MCF 10A (cell line): ENCODE measurements around the gene IFT80. TPM values are rescaled to one million over a fixed set of nuclear protein-coding genes. Genes with fewer than 3 reads are reported as not detected.

Source experiments
- BruUV-seq: library from RNA; stranded (reverse); fragments of 400-500 nt; replicated peaks from 2 replicates; lab custom pipeline; 2021; lab: Mats Ljungman, UMichigan
- CTCF ChIA-PET: fragments of 300-600 bp; sonication (Branson Sonifier 250); formaldehyde crosslinking; extraction: SDS; loops from one replicate; lab custom pipeline; 2021; ENCODE audit warnings: antibody characterized with exemption, inconsistent platforms; lab: Yijun Ruan, JAX
- POLR2A ChIA-PET: fragments of 300-600, 350-650 bp; sonication (Branson Sonifier 250); formaldehyde crosslinking; extraction: SDS; loops from one replicate; lab custom pipeline; 2020; ENCODE audit warnings: antibody characterized with exemption, inconsistent platforms; lab: Yijun Ruan, JAX
- DNase-seq: peaks from one replicate; pipeline ENCODE4 v3.0.0-alpha.2; 2018; ENCODE audit not compliant: unreplicated experiment
- H3K27ac Mint-ChIP-seq: one replicate; pipeline ENCODE4 v1.8.0; 2022; ENCODE audit warnings: mild to moderate bottlenecking, low read depth, mixed read lengths; ENCODE audit not compliant: unreplicated experiment
- H3K27me3 Mint-ChIP-seq: one replicate; pipeline ENCODE4 v1.8.0; 2022; ENCODE audit warnings: mixed read lengths; ENCODE audit not compliant: insufficient read depth, unreplicated experiment
- H3K36me3 Mint-ChIP-seq: one replicate; pipeline ENCODE4 v1.8.0; 2022; ENCODE audit warnings: mild to moderate bottlenecking, moderate library complexity, mixed read lengths; ENCODE audit not compliant: insufficient read depth, unreplicated experiment
- H3K4me1 Mint-ChIP-seq: one replicate; pipeline ENCODE4 v1.8.0; 2022; ENCODE audit warnings: mixed read lengths; ENCODE audit not compliant: insufficient read depth, unreplicated experiment
- H3K4me3 Mint-ChIP-seq: one replicate; pipeline ENCODE4 v1.8.0; 2022; ENCODE audit warnings: mild to moderate bottlenecking, moderate library complexity, mixed read lengths; ENCODE audit not compliant: unreplicated experiment
- H3K9me3 Mint-ChIP-seq: one replicate; pipeline ENCODE4 v1.8.0; 2022; ENCODE audit warnings: mixed read lengths; ENCODE audit not compliant: unreplicated experiment
- intact Hi-C: fragments of 100-400 bp; cut with micrococcal nuclease; formaldehyde crosslinking; loops from 2 replicates; pipeline ENCODE4 v1.14.1; 2022
- total RNA-seq: library from RNA; stranded (reverse); gene quantifications from 2 replicates; pipeline ENCODE4 v1.2.3, GENCODE V29; 2022
- TF ChIP-seq, protein P1 (sequence below): fragments of 200-600 bp; IDR thresholded peaks from one replicate; pipeline ENCODE4 v1.8.0; 2022; ENCODE audit warnings: antibody characterized with exemption, mild to moderate bottlenecking; ENCODE audit not compliant: unreplicated experiment

Gene IFT80
- total RNA-seq, 1 experiment from 2014 or later, result 22.6 TPM

DNA sequence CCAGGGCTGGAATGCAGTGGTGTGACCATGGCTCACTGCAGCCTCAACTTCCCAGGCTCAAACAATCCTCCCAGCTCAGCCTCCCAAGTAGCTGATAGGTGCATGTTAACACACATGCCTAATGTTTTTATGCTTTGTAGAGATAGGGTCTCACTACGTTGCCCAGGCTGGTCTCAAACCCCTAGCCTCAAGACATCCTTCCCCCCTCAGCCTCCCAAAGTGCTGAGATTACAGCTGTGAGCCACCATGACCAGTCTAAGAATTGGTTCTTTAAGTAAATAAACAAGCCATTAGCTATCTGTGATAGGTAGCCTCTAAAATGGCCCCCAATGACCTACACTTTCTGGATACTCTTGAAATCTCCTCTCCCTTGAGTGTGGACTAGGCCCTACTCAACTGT lies 46.8 kb upstream of the IFT80 start:
- no peak overlapping the region for H3K4me3 Mint-ChIP-seq
- no peaks in the 10 kb centered on the region for H3K27me3 Mint-ChIP-seq
- POLR2A ChIA-PET, result interaction anchor here (1.0 kb wide), 2 partner anchors 11 to 44 kb away, joined by 3 to 4 read pairs; no protein-coding TSS in a partner anchor

DNA sequence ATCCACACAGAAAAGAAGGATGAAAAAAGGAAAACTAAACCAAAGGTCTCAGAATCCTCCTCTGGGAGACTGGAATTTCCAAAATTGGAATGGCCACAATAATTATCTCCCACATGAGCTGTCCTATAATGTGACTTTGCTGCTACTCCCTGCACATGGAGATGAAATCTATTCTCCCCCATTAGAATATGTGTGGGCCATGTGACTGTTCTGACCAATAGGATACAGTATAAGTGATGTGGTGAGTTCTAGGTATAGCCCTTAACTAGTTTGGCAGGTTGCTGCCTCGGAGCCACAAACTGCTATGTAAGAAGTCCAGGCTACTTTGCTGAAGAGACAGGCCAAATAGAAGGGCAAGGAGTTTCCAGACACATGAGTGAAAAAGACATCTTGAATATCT lies 45.4 kb upstream of the IFT80 start:
- ChIA-PET POLR2A (interaction anchor here (0.7 to 1.3 kb wide), 4 partner anchors 9 to 44 kb away, joined by 3 to 8 read pairs (median 6); no protein-coding TSS in a partner anchor), CTCF (interaction anchor here (1.0 kb wide), 1 partner anchor 41 kb away, joined by 7 read pairs; no protein-coding TSS in a partner anchor)
- DNase-seq, result peak; percentile 8
- TF ChIP-seq, protein P1, sequence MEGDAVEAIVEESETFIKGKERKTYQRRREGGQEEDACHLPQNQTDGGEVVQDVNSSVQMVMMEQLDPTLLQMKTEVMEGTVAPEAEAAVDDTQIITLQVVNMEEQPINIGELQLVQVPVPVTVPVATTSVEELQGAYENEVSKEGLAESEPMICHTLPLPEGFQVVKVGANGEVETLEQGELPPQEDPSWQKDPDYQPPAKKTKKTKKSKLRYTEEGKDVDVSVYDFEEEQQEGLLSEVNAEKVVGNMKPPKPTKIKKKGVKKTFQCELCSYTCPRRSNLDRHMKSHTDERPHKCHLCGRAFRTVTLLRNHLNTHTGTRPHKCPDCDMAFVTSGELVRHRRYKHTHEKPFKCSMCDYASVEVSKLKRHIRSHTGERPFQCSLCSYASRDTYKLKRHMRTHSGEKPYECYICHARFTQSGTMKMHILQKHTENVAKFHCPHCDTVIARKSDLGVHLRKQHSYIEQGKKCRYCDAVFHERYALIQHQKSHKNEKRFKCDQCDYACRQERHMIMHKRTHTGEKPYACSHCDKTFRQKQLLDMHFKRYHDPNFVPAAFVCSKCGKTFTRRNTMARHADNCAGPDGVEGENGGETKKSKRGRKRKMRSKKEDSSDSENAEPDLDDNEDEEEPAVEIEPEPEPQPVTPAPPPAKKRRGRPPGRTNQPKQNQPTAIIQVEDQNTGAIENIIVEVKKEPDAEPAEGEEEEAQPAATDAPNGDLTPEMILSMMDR, result no peak
- no peaks in the 10 kb centered on the region for H3K9me3 Mint-ChIP-seq
- no peak overlapping the region for H3K4me3 Mint-ChIP-seq
- H3K4me1 Mint-ChIP-seq, result peaks cover 5% of the 10 kb centered on the region
- intact Hi-C loops, result no loop called here
- no peak overlapping the region for H3K27ac Mint-ChIP-seq
- H3K27me3 Mint-ChIP-seq, result no peaks in the 10 kb centered on the region
- no TSS peak for BruUV-seq
- peaks cover 20% of the 10 kb centered on the region for H3K36me3 Mint-ChIP-seq

More for the DNA sequence above, 46.8 kb upstream of the IFT80 start:
- no peak for DNase-seq
- TF ChIP-seq, protein P1, result no peak
- no TSS peak for BruUV-seq
- Mint-ChIP-seq H3K36me3 (peaks cover 9% of the 10 kb centered on the region), H3K9me3 (no peaks in the 10 kb centered on the region), H3K27ac (no peak overlapping the region), H3K4me1 (peaks cover 5% of the 10 kb centered on the region)
- CTCF ChIA-PET, result interaction anchor here (0.7 to 1.1 kb wide), 2 partner anchors 13 to 723 kb away, joined by 3 to 4 read pairs; no protein-coding TSS in a partner anchor
- intact Hi-C loops, result loop anchor here (5.0 kb wide), 3 partner anchors 41 to 116 kb away; no protein-coding TSS in a partner anchor

DNA sequence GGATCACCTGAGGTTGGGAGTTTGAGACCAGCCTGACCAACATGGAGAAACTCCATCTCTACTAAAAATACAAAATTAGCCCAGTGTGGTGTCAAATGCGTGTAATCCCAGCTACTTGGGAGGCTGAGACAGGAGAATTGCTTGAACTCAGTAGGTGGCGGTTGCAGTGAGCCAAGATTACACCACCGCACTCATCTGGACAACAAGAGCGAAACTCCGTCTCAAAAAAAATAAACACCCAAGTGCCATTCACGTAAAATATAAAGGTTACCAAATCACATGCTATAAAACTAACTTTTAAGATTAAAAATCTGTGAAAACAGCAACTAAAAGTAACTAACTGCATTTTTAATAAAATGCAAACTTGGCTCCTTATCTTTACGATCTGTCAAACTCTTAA lies 41.7 kb upstream of the IFT80 start:
- intact Hi-C loops, result no loop called here
- ChIA-PET CTCF (no interaction called here), POLR2A (no interaction called here)
- BruUV-seq, result no TSS peak
- Mint-ChIP-seq H3K27ac (no peak overlapping the region), H3K4me3 (no peak overlapping the region), H3K9me3 (no peaks in the 10 kb centered on the region), H3K27me3 (no peaks in the 10 kb centered on the region), H3K4me1 (no peaks in the 10 kb centered on the region), H3K36me3 (peaks cover 26% of the 10 kb centered on the region)
- TF ChIP-seq, protein P1, result no peak
- no peak for DNase-seq

DNA sequence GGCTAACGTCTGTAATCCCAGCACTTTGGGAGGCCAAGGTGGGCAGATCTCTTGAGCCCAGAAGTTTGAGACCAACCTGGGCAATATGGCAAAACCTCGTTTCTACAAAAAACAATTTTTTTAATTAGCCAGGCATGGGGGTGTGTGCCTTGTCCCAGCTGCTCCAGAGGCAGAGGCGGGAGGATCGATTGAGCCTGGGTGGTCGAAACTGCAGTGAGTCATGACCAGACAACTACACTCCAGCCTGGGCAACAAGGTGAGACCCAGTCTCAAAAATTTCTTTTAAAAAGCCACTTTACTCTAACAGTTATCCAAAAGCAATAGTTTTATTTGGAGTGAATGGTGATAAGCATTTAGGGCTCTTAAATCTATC lies 38.0 kb upstream of the IFT80 start:
- peaks cover 43% of the 10 kb centered on the region for H3K36me3 Mint-ChIP-seq
- BruUV-seq, result no TSS peak
- no peak overlapping the region for H3K4me3 Mint-ChIP-seq
- H3K4me1 Mint-ChIP-seq, result no peaks in the 10 kb centered on the region
- DNase-seq, result peak; percentile 13
- H3K27ac Mint-ChIP-seq, result no peak overlapping the region
- POLR2A ChIA-PET, result interaction anchor here (0.9 to 3.5 kb wide), 2 partner anchors 12 to 29 kb away, joined by 3 to 23 read pairs; partner anchors contain the start of gene TRIM59
- CTCF ChIA-PET, result no interaction called here
- TF ChIP-seq, protein P1, result no peak
- H3K9me3 Mint-ChIP-seq, result no peaks in the 10 kb centered on the region
- no peaks in the 10 kb centered on the region for H3K27me3 Mint-ChIP-seq
- intact Hi-C loops, result no loop called here
